Adrenal gland (tissue), 12 donors: ENCODE measurements around the gene CILP2. TPM values are rescaled to one million over a fixed set of nuclear protein-coding genes. Genes with fewer than 3 reads are reported as not detected.

ENCODE experiments used
- DNase-seq, 7 donors: peaks; one replicate each; pipeline ENCODE4 v3.0.0-alpha.2; 2019 to 2020
- H3K27ac ChIP-seq, 5 donors: fragments of 200-600 bp; sonication (generic) in 4 of 5; 1 replicate in 3 of 5; 2 replicates in 2 of 5; pipeline versions ENCODE4 v1.5.1 to v1.8.0; 2016 to 2020; ENCODE audit warnings: mild to moderate bottlenecking in 1 of 5
- H3K27me3 ChIP-seq: fragments of 200-600 bp; 2 replicates; pipeline ENCODE4 v1.8.0; 2021
- H3K36me3 ChIP-seq, 2 donors: fragments of 200-600 bp; replicated peaks in 1 of 2; 1 replicate in 1 of 2; 2 replicates in 1 of 2; pipeline versions ENCODE4 v1.5.1 to v1.8.0; 2018 to 2022
- H3K4me1 ChIP-seq, 2 donors: fragments of 200-600 bp; replicated peaks in 1 of 2; 1 replicate in 1 of 2; 2 replicates in 1 of 2; pipeline versions ENCODE4 v1.5.1 to v1.8.0; 2018 to 2021
- H3K4me3 ChIP-seq, 4 donors: fragments of 200-600 bp; sonication (generic) in 3 of 4; one replicate each; pipeline ENCODE4 v1.5.1; 2016 to 2018
- H3K9me3 ChIP-seq, 3 donors: fragments of 200-600 bp; sonication (generic) in 1 of 3; replicated peaks in 1 of 3; 1 replicate in 2 of 3; 2 replicates in 1 of 3; pipeline versions ENCODE4 v1.5.1 to v1.8.0; 2016 to 2021
- CTCF ChIP-seq, 6 experiments: fragments of 450-650 bp in 4 of 6; fragments of 200-600 bp in 2 of 6; sonication (generic) in 1 of 6; IDR thresholded peaks; 1 replicate in 5 of 6; 2 replicates in 1 of 6; pipeline versions ENCODE4 v1.5.1 to v1.8.0; 2016 to 2021; ENCODE audit warnings: antibody characterized with exemption in 6 of 6, mild to moderate bottlenecking in 2 of 6, moderate library complexity in 1 of 6
- POLR2A ChIP-seq, 2 donors: fragments of 450-650 bp; IDR thresholded peaks; one replicate each; pipeline ENCODE4 v1.6.1; 2017; ENCODE audit warnings: antibody characterized with exemption in 2 of 2, mild to moderate bottlenecking in 2 of 2, moderate library complexity in 1 of 2
- WGBS, 4 donors: extraction: QIAGEN DNeasy Blood & Tissue Kit in 2 of 4; methylation state at CpG; one replicate each; pipeline versions ENCODE4 v1.1.5 to v1.1.7; 2013 to 2017; 5-methylcytosine and 5-hydroxymethylcytosine counted together
- intact Hi-C, 2 donors: fragments of 100-400 bp; cut with DNase I; formaldehyde crosslinking; loops; one replicate each; pipeline versions ENCODE4 v1.14.1 to v1.15.0; 2022 to 2023
- polyA plus RNA-seq, 3 donors: library from polyadenylated mRNA; stranded (reverse); fragments of 200-250 nt in 2 of 3; fragments of 350-450 nt in 1 of 3; fragmentation: Illumina TruSeq in 1 of 3; extraction: RNeasy Lipid Tissue Mini Kit (QIAGEN cat#74804) in 1 of 3; gene quantifications; one replicate each; pipeline ENCODE4 v1.2.3, GENCODE V29; 2013 to 2014
- total RNA-seq, 9 donors: library from RNA; depleted of rRNA in 4 of 9; stranded (reverse); fragments of >200 nt in 4 of 9; fragments of 120-200 nt in 1 of 9; fragmentation: NEBNext Ultra II Directional in 1 of 9; extraction: Animal tissue kit (Norgen Biotek cat#: 25700) in 1 of 9; gene quantifications; one replicate each; pipeline versions ENCODE4 v1.1.0 to v1.2.4, GENCODE V29; 2013 to 2023
- donor health status: healthy with polysubstance abuse.
- donor health status: Bipolar disorder and iron deficiency.
- donor health status: DM: yes; HTN: yes; CAD: no.
- donor health status: DM: no; HTN: no; CAD: no.
- donor health status: DM: no; HTN: no; CAD: no.
- donor health status: DM: yes; HTN: yes; CAD: no.

Gene CILP2
- total and polyA plus RNA-seq, 12 donors, result 0.13 to 0.43 (median 0.23) TPM; not detected in 8

DNA sequence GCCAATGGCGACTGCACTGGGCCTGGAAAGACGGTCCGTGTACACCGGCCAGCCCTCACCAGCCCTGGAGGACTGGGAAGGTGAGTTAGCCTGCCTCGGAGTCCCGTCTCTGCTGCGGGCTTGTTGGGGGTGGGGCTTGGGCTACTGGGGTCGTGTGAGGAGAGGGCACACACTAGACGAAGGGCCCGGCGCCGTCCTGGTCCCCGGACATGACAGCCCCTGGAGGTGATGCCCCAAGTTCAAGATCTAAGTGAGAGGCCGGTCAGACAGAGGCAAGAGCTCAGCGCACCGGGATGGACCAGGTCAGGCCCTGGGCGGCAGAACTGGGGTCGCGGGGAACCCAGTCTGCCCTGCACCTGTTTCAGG is 1.6 kb downstream of the CILP2 start:
- peaks cover 49% of the 10 kb centered on the region for H3K27me3 ChIP-seq

GRCh38 chr19:19540064-19540714 is 2.1 kb downstream of the CILP2 start:
- Histone ChIP-seq H3K36me3 (no peaks in the 10 kb centered on the region), H3K27me3 (peaks cover 51% of the 10 kb centered on the region), H3K27ac (no peak overlapping the region), H3K9me3 (no peaks in the 10 kb centered on the region), H3K4me3 (peak overlapping the region in 1 of 4 donors; percentile 19), H3K4me1 (peaks cover 4 to 19% of the 10 kb centered on the region in 2 donors)
- 6 to 46% (median 25%) methylated on average over 7 to 74 of the region's 74 CpGs for WGBS, 4 donors
- intact Hi-C loops, result no loop called here
- TF ChIP-seq POLR2A (IDR thresholded peaks at IDR 0.05) (no peak), CTCF (IDR thresholded peaks at IDR 0.05) (no peak)
- peak in 1 of 7 donors; percentile 36 for DNase-seq

More for the DNA sequence above, 1.6 kb downstream of the CILP2 start:
- intact Hi-C loops, result loop anchor here in 1 of 2 donors (5.0 kb wide), 1 partner anchor 103 kb away; the partner anchor contains the start of gene GMIP
- peaks cover 4 to 19% of the 10 kb centered on the region in 2 donors for H3K4me1 ChIP-seq
- TF ChIP-seq CTCF (IDR thresholded peaks at IDR 0.05), result no peak
- DNase-seq, result no peak
- no peak overlapping the region for H3K4me3 ChIP-seq
- WGBS, 4 donors, result 50 to 76% (median 67%) methylated on average over 3 to 19 of the region's 19 CpGs
- no peak overlapping the region for H3K27ac ChIP-seq
- H3K36me3 ChIP-seq, result no peaks in the 10 kb centered on the region
- H3K9me3 ChIP-seq, result no peaks in the 10 kb centered on the region

DNA sequence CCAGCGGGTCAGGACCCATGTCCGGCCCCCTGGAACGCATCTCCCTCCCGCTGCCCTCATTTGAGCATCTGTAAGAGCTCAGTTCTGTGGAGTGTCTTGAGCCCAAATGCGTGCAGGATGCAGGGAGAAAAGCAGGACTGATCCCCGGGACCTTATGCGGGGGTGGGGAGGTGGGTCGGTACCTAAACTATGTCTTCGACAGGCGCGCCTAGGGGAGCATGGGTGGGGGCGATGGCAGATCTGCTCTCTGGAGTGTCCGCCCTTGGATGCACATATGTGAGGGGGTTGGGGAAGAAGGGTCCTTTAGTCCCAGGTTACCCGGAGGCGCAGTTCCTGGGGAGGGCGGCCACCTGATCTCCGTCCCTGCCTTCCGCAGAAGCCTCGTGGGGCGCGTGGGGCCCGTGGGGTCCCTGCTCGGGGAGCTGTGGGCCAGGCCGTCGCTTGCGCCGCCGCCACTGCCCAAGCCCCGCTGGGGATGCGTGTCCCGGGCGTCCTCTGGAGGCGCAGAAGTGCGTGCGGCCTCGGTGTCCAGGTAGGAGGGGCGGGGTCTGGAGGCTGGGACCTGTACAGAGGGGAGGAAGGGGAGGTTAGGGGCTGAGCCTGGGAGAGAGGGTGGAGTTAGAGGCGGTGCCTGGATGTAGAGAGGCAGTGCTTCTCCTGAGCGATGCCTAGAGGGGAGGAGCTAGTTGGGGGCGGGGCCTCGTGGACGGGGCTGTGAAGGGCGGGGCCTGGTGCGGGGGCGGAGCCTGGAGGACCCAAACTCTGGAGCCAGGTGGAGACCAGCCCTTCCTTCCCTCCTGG is 2.9 kb downstream of the CILP2 start:
- Histone ChIP-seq H3K36me3 (no peaks in the 10 kb centered on the region), H3K27me3 (peaks cover 51% of the 10 kb centered on the region), H3K4me3 (peak overlapping the region in 1 of 4 donors; percentile 19), H3K9me3 (no peaks in the 10 kb centered on the region), H3K4me1 (peaks cover 4 to 19% of the 10 kb centered on the region in 2 donors), H3K27ac (no peak overlapping the region)
- TF ChIP-seq CTCF (IDR thresholded peaks at IDR 0.05), result no peak
- no peak for TF ChIP-seq POLR2A (IDR thresholded peaks at IDR 0.05)
- intact Hi-C loops, result no loop called here
- DNase-seq, result no peak
- 1 to 10% (median 6%) methylated on average over 15 to 45 of the region's 45 CpGs for WGBS, 4 donors

DNA sequence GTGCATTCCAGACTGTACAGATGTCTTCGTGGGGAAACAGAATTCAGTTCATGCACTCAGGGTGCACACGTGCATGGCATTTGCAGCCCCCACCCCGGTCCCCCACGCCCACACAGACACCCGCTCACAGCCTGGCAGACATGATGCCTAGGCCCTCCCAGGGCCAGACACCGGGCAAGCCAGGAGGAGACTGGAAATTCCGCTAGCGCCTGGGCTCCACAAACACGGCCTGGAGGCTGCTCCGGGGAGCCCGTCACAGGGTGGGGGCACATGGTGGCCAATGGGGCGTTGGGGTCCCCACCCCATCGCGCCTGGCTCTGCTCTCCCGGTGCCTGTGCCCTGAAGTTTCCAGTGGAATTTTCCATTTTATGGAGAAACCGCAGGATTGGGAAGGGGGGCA is 3.6 kb downstream of the CILP2 start:
- peaks cover 4 to 19% of the 10 kb centered on the region in 2 donors for H3K4me1 ChIP-seq
- no peak for DNase-seq
- no peaks in the 10 kb centered on the region for H3K9me3 ChIP-seq
- intact Hi-C loops, result no loop called here
- no peaks in the 10 kb centered on the region for H3K36me3 ChIP-seq
- TF ChIP-seq POLR2A (IDR thresholded peaks at IDR 0.05) (no peak), CTCF (IDR thresholded peaks at IDR 0.05) (no peak)
- no peak overlapping the region for H3K27ac ChIP-seq
- WGBS, 4 donors, result 63 to 80% (median 67%) methylated on average over 8 to 16 of the region's 16 CpGs
- H3K27me3 ChIP-seq, result peaks cover 51% of the 10 kb centered on the region
- H3K4me3 ChIP-seq, result no peak overlapping the region
